SK-N-SH (cell line): ENCODE data around the gene ST6GALNAC5. TPM values are rescaled to one million over a fixed set of nuclear protein-coding genes. Genes with fewer than 3 reads are reported as not detected.

ENCODE experiments used
- CTCF ChIA-PET: fragments of 300-600, 350-600 bp; formaldehyde crosslinking; extraction: SDS; loops from one replicate; lab custom pipeline; 2021; lab: Yijun Ruan, JAX
- POLR2A ChIA-PET: fragments of 350-600 bp; sonication (Branson Sonifier 250); formaldehyde crosslinking; extraction: SDS; loops from one replicate; lab custom pipeline; 2020; ENCODE audit warnings: antibody characterized with exemption, inconsistent platforms; lab: Yijun Ruan, JAX
- DNase-seq: peaks from one replicate; pipeline ENCODE4 v3.0.0; 2012
- H2AFZ ChIP-seq: fragments of 200-600 bp; sonication (generic); 2 replicates; pipeline ENCODE4 v1.8.1; 2016; ENCODE audit warnings: antibody characterized with exemption, mild to moderate bottlenecking, low read depth
- H3F3A ChIP-seq: fragments of 200-600 bp; sonication (generic); replicated peaks from 2 replicates; pipeline ENCODE3; 2016; ENCODE audit warnings: antibody characterized with exemption, mild to moderate bottlenecking; ENCODE audit not compliant: insufficient read depth
- H3K27ac ChIP-seq, 2 experiments: fragments of 200-500 bp in 1 of 2; fragments of 200-600 bp in 1 of 2; sonication (Bioruptor generic) in 1 of 2; sonication (generic), shearing (Covaris generic) in 1 of 2; 2 replicates each; pipeline versions ENCODE4 v1.5.1 to v1.6.1; 2014 to 2016; ENCODE audit warnings: low read depth in 2 of 2, inconsistent platforms in 1 of 2, low read length in 1 of 2, mild to moderate bottlenecking in 1 of 2, mixed read lengths in 1 of 2
- H3K27me3 ChIP-seq: fragments of 200-600 bp; sonication (generic), shearing (Covaris generic); 2 replicates; pipeline ENCODE4 v1.6.1; 2016; ENCODE audit warnings: mixed run types; ENCODE audit not compliant: insufficient read depth
- H3K36me3 ChIP-seq, 2 experiments: fragments of 200-500 bp in 1 of 2; fragments of 200-600 bp in 1 of 2; sonication (Bioruptor generic) in 1 of 2; sonication (generic) in 1 of 2; replicated peaks in 1 of 2; 2 replicates each; pipeline versions ENCODE3 to v1.5.1; 2014 to 2016; ENCODE audit warnings: low read length in 1 of 2, mild to moderate bottlenecking in 1 of 2; ENCODE audit not compliant: insufficient read depth in 2 of 2, control insufficient read depth in 1 of 2
- H3K4me1 ChIP-seq, 2 experiments: fragments of 200-500 bp in 1 of 2; fragments of 200-600 bp in 1 of 2; sonication (Bioruptor generic) in 1 of 2; sonication (generic), shearing (Covaris generic) in 1 of 2; 2 replicates each; pipeline versions ENCODE4 v1.5.1 to v1.6.1; 2014 to 2016; ENCODE audit warnings: low read depth in 1 of 2, low read length in 1 of 2, mixed run types in 1 of 2; ENCODE audit not compliant: insufficient read depth in 2 of 2, control insufficient read depth in 1 of 2
- H3K4me2 ChIP-seq: fragments of 200-600 bp; sonication (generic), shearing (Covaris generic); 2 replicates; pipeline ENCODE4 v1.6.1; 2017; ENCODE audit warnings: mixed run types
- H3K4me3 ChIP-seq, 2 experiments: fragments of 200-500 bp in 1 of 2; fragments of 200-600 bp in 1 of 2; sonication (Bioruptor generic) in 1 of 2; sonication (generic), shearing (Covaris generic) in 1 of 2; 2 replicates each; pipeline versions ENCODE4 v1.5.1 to v1.8.1; 2014 to 2016; ENCODE audit warnings: low read depth in 2 of 2, inconsistent platforms in 1 of 2, low read length in 1 of 2, mild to moderate bottlenecking in 1 of 2, mixed read lengths in 1 of 2, moderate library complexity in 1 of 2
- H3K79me2 ChIP-seq: fragments of 200-600 bp; sonication (generic); 2 replicates; pipeline ENCODE4 v1.8.1; 2017; ENCODE audit warnings: mild to moderate bottlenecking; ENCODE audit not compliant: insufficient read depth
- H3K9ac ChIP-seq: fragments of 200-600 bp; sonication (generic); 2 replicates; pipeline ENCODE4 v1.6.1; 2017; ENCODE audit warnings: mixed run types
- H3K9me2 ChIP-seq: fragments of 200-600 bp; sonication (generic); 2 replicates; pipeline ENCODE4 v1.6.1; 2017; ENCODE audit warnings: mixed run types
- H3K9me3 ChIP-seq: fragments of 200-600 bp; sonication (generic); 2 replicates; pipeline ENCODE4 v1.6.1; 2017; ENCODE audit warnings: mixed run types, mild to moderate bottlenecking, moderate library complexity
- H4K20me1 ChIP-seq: fragments of 200-600 bp; sonication (generic); 2 replicates; pipeline ENCODE4 v1.6.1; 2017; ENCODE audit warnings: mild to moderate bottlenecking, mixed run types; ENCODE audit not compliant: insufficient read depth
- ELF1 ChIP-seq: IDR thresholded peaks from 2 replicates; pipeline ENCODE4 v1.4.0; 2012
- EZH2phosphoT487 ChIP-seq: fragments of 200-600 bp; sonication (generic); IDR thresholded peaks from 2 replicates; pipeline ENCODE4 v1.6.1; 2017; ENCODE audit warnings: low read depth, mixed run types, mild to moderate bottlenecking, antibody characterized with exemption, moderate library complexity, borderline replicate concordance
- FOXM1 ChIP-seq: IDR thresholded peaks from 2 replicates; pipeline ENCODE4 v1.4.0; 2012; ENCODE audit warnings: low read depth, mild to moderate bottlenecking
- MXI1 ChIP-seq: IDR thresholded peaks from 2 replicates; pipeline ENCODE4 v1.6.1; 2012; ENCODE audit warnings: mild to moderate bottlenecking, low read depth, low read length, improper control_type of control experiment
- NRF1 ChIP-seq: IDR thresholded peaks from 2 replicates; pipeline ENCODE4 v1.6.1; 2012; ENCODE audit warnings: low read depth, mild to moderate bottlenecking, low read length
- RFX5 ChIP-seq: IDR thresholded peaks from 2 replicates; pipeline ENCODE4 v1.6.1; 2012; ENCODE audit warnings: mild to moderate bottlenecking, improper control_type of control experiment, low read length
- SIN3A ChIP-seq: IDR thresholded peaks from 2 replicates; pipeline ENCODE4 v1.6.1; 2012; ENCODE audit warnings: low read depth, mild to moderate bottlenecking, low read length, moderate library complexity, borderline replicate concordance
- USF1 ChIP-seq: IDR thresholded peaks from 2 replicates; pipeline ENCODE4 v1.4.0; 2012; ENCODE audit warnings: low read depth, borderline replicate concordance
- WGBS: methylation state at CpG from one replicate; pipeline ENCODE4 v1.1.6; 2017; ENCODE audit warnings: low lambda C conversion rate; 5-methylcytosine and 5-hydroxymethylcytosine counted together
- polyA plus RNA-seq, 3 experiments: library from polyadenylated mRNA; depleted of rRNA; stranded (reverse); fragments of >200 nt; gene quantifications; 2 replicates each; pipeline ENCODE4 v1.2.3, GENCODE V29; 2012
- TF ChIP-seq, protein P1 (sequence below): IDR thresholded peaks from 2 replicates; pipeline ENCODE4 v1.6.1; 2012; ENCODE audit warnings: mild to moderate bottlenecking, low read depth, low read length, moderate library complexity
- TF ChIP-seq, protein P2 (sequence below): IDR thresholded peaks from 2 replicates; pipeline ENCODE4; 2012

The ST6GALNAC5 gene
- polyA plus RNA-seq, 1 of the 3 experiments (the other 2 are of a cell fraction) = 10.6 TPM

DNA sequence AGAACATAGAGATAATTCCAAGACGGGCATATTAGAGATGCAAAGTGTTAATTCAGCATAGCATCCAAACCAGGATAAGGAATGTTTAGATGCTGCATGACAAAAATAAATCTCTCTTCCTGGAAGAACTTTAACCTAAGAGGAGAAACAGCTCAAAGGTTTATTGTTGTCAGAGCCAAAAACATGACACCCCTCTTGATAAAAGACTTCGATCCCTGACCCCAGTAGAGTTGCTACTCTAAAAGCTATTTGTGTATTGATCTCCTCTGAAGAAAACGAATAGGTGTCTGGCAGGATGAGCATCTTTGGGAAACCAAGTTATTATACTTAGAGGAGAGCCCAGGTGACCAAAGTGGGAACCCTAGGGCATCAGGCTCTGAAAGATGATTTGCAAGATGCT lies 193.9 kb downstream of the ST6GALNAC5 start:
- H3K27me3 ChIP-seq = no peaks in the 10 kb centered on the region
- no peak overlapping the region for H3K4me3 ChIP-seq
- H2AFZ ChIP-seq = no peak overlapping the region
- WGBS = 80% methylated on average over 3 of the region's 3 CpGs
- H3K9ac ChIP-seq = no peak overlapping the region
- no peaks in the 10 kb centered on the region for H4K20me1 ChIP-seq
- POLR2A ChIA-PET = no interaction called here
- H3K4me1 ChIP-seq = no peaks in the 10 kb centered on the region
- no peaks in the 10 kb centered on the region for H3K9me2 ChIP-seq
- no peak for DNase-seq
- TF ChIP-seq USF1 = no peak
- no peak for TF ChIP-seq EZH2phosphoT487
- no peak for TF ChIP-seq NRF1
- TF ChIP-seq MXI1 = no peak
- H3K27ac ChIP-seq = no peak overlapping the region
- H3K9me3 ChIP-seq = no peaks in the 10 kb centered on the region
- H3F3A ChIP-seq = no peaks in the 10 kb centered on the region
- CTCF ChIA-PET = interaction anchor here (0.9 to 1.8 kb wide), 4 partner anchors 15 to 729 kb away, joined by 3 to 4 read pairs (median 4); no protein-coding TSS in a partner anchor
- no peaks in the 10 kb centered on the region for H3K79me2 ChIP-seq
- H3K36me3 ChIP-seq = peaks cover 0 to 5% of the 10 kb centered on the region in 2 experiments
- no peak overlapping the region for H3K4me2 ChIP-seq

DNA sequence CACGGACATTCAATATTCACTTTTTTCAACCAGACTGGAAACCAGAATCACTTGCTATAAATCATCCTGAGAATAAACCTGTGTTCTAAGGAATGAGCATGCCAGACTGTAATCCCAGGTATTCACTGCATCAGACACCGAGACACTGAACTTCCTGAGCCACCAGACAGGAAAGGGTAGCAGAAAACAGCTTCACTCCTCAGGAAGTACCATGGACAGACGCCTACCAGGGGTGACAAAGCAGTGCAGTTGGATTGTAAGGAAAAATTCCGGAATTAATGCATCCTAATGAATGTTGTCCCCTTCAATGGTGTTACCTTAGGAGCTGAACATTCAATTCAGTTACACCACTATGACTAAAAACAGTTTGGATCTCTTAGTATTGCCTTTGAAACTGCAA lies 195.8 kb downstream of the ST6GALNAC5 start:
- Histone ChIP-seq H3K9ac (no peak overlapping the region), H3K9me3 (no peaks in the 10 kb centered on the region), H3K27me3 (no peaks in the 10 kb centered on the region), H3K36me3 (peaks cover 0 to 5% of the 10 kb centered on the region in 2 experiments), H3K27ac (no peak overlapping the region), H3K4me1 (no peaks in the 10 kb centered on the region), H3K79me2 (no peaks in the 10 kb centered on the region), H3F3A (no peaks in the 10 kb centered on the region), H4K20me1 (no peaks in the 10 kb centered on the region), H3K9me2 (no peaks in the 10 kb centered on the region), H3K4me2 (no peak overlapping the region), H2AFZ (no peak overlapping the region), H3K4me3 (no peak overlapping the region)
- CTCF ChIA-PET = no interaction called here
- POLR2A ChIA-PET = no interaction called here
- DNase-seq = no peak
- TF ChIP-seq ELF1 = no peak
- no peak for TF ChIP-seq FOXM1
- TF ChIP-seq, protein P1, sequence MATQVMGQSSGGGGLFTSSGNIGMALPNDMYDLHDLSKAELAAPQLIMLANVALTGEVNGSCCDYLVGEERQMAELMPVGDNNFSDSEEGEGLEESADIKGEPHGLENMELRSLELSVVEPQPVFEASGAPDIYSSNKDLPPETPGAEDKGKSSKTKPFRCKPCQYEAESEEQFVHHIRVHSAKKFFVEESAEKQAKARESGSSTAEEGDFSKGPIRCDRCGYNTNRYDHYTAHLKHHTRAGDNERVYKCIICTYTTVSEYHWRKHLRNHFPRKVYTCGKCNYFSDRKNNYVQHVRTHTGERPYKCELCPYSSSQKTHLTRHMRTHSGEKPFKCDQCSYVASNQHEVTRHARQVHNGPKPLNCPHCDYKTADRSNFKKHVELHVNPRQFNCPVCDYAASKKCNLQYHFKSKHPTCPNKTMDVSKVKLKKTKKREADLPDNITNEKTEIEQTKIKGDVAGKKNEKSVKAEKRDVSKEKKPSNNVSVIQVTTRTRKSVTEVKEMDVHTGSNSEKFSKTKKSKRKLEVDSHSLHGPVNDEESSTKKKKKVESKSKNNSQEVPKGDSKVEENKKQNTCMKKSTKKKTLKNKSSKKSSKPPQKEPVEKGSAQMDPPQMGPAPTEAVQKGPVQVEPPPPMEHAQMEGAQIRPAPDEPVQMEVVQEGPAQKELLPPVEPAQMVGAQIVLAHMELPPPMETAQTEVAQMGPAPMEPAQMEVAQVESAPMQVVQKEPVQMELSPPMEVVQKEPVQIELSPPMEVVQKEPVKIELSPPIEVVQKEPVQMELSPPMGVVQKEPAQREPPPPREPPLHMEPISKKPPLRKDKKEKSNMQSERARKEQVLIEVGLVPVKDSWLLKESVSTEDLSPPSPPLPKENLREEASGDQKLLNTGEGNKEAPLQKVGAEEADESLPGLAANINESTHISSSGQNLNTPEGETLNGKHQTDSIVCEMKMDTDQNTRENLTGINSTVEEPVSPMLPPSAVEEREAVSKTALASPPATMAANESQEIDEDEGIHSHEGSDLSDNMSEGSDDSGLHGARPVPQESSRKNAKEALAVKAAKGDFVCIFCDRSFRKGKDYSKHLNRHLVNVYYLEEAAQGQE = peak; percentile 93
- 79% methylated on average over 3 of the region's 4 CpGs for WGBS

GRCh38 chr1:77064246-77064645 lies 197.0 kb downstream of the ST6GALNAC5 start:
- no peak overlapping the region for H3K9ac ChIP-seq
- H3K79me2 ChIP-seq = no peaks in the 10 kb centered on the region
- 90% methylated on average over 2 of the region's 2 CpGs for WGBS
- CTCF ChIA-PET = no interaction called here
- no peak for DNase-seq
- TF ChIP-seq SIN3A (no peak), RFX5 (no peak), FOXM1 (no peak)
- TF ChIP-seq, protein P2, sequence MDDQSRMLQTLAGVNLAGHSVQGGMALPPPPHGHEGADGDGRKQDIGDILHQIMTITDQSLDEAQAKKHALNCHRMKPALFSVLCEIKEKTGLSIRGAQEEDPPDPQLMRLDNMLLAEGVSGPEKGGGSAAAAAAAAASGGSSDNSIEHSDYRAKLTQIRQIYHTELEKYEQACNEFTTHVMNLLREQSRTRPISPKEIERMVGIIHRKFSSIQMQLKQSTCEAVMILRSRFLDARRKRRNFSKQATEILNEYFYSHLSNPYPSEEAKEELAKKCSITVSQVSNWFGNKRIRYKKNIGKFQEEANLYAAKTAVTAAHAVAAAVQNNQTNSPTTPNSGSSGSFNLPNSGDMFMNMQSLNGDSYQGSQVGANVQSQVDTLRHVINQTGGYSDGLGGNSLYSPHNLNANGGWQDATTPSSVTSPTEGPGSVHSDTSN = no peak
- TF ChIP-seq, all 33 proteins: peak for 0
- Histone ChIP-seq H4K20me1 (no peaks in the 10 kb centered on the region), H3K9me2 (no peaks in the 10 kb centered on the region), H3K27ac (no peak overlapping the region), H3K4me1 (no peaks in the 10 kb centered on the region), H2AFZ (no peak overlapping the region), H3K27me3 (no peaks in the 10 kb centered on the region), H3K36me3 (peaks cover 0 to 5% of the 10 kb centered on the region in 2 experiments), H3K4me3 (no peak overlapping the region), H3K9me3 (no peaks in the 10 kb centered on the region), H3K4me2 (no peak overlapping the region), H3F3A (no peaks in the 10 kb centered on the region)
- POLR2A ChIA-PET = no interaction called here
